Activated CD4-positive, alpha-beta T cell treated with anti-CD3 and anti-CD28 coated beads, Interleukin-2, amount 50 U/mL, for 48 hours (primary cell): ENCODE measurements around the gene LCOR.

Source experiments
- DNase-seq, 2 experiments: peaks; one replicate each; pipeline ENCODE4 v3.0.0-alpha.2; 2020

Gene LCOR

GRCh38 chr10:96890580-96890979 lies 58.5 kb downstream of the LCOR start:
- DNase-seq = no peak

GRCh38 chr10:96891840-96892239 lies 59.7 kb downstream of the LCOR start:
- DNase-seq = no peak

GRCh38 chr10:96895662-96896424 lies 63.7 kb downstream of the LCOR start:
- no peak for DNase-seq

GRCh38 chr10:96896884-96897589 lies 64.9 kb downstream of the LCOR start:
- no peak for DNase-seq

- no peak for DNase-seq
These were observed 70.0 kb downstream of the LCOR start for GRCh38 chr10:96902117-96902516.

- DNase-seq = no peak
These were observed 70.7 kb downstream of the LCOR start for GRCh38 chr10:96902731-96903358.

GRCh38 chr10:96904648-96905047 lies 72.5 kb downstream of the LCOR start:
- no peak for DNase-seq

- no peak for DNase-seq
These were observed 74.8 kb downstream of the LCOR start for GRCh38 chr10:96906864-96907263.

GRCh38 chr10:96910488-96911395 lies 78.6 kb downstream of the LCOR start:
- DNase-seq = no peak

GRCh38 chr10:96912405-96912804 lies 80.3 kb downstream of the LCOR start:
- no peak for DNase-seq

- DNase-seq = no peak
These were observed 81.8 kb downstream of the LCOR start for GRCh38 chr10:96913906-96914305.

- DNase-seq = no peak
These were observed 85.5 kb downstream of the LCOR start for GRCh38 chr10:96917628-96918027.

GRCh38 chr10:96918214-96919002 lies 86.3 kb downstream of the LCOR start:
- DNase-seq = no peak

- no peak for DNase-seq
These were observed 87.8 kb downstream of the LCOR start for GRCh38 chr10:96919785-96920430.

- no peak for DNase-seq
These were observed 89.6 kb downstream of the LCOR start for GRCh38 chr10:96921655-96922054.

GRCh38 chr10:96922978-96923948 lies 91.2 kb downstream of the LCOR start:
- DNase-seq = no peak

GRCh38 chr10:96924861-96925260 lies 92.8 kb downstream of the LCOR start:
- no peak for DNase-seq

GRCh38 chr10:96930469-96930868 lies 98.4 kb downstream of the LCOR start:
- DNase-seq = no peak

- no peak for DNase-seq
These were observed 103.0 kb downstream of the LCOR start for GRCh38 chr10:96935148-96935547.

GRCh38 chr10:96935810-96936209 lies 103.7 kb downstream of the LCOR start:
- no peak for DNase-seq
